ENCODE results near the gene GOLGA6A. TPM values are rescaled to one million over a fixed set of nuclear protein-coding genes. Genes with fewer than 3 reads are reported as not detected.
"Not testable (repeated sequence)": the region's sequence is repeated elsewhere in the genome, so short reads cannot be mapped to it uniquely, and the experiment has no call there.

GOLGA6A gene
- not detected for total RNA-seq

GRCh38 chr15:74082450-74082849 lies at the start of gene GOLGA6A:
TSS of gene GOLGA6A (minus strand) at chr15:74082550. CDS start at chr15:74082509, 41 bp downstream.
- H3K27ac Mint-ChIP-seq, H3K4me1 Mint-ChIP-seq, H3K27me3 Mint-ChIP-seq, DNase-seq, H3K36me3 Mint-ChIP-seq, H3K9me3 Mint-ChIP-seq, H3K4me3 Mint-ChIP-seq: not testable (repeated sequence)

- no peak for DNase-seq
- H3K27me3 Mint-ChIP-seq: peaks cover 97% of the 10 kb centered on the region
These were observed 49.5 kb upstream of the GOLGA6A start for GRCh38 chr15:74131628-74132413.

GRCh38 chr15:74130849-74131627 lies 48.7 kb upstream of the GOLGA6A start:
- no peaks in the 10 kb centered on the region for H3K36me3 Mint-ChIP-seq
- H3K4me1 Mint-ChIP-seq: peaks cover 30% of the 10 kb centered on the region
- H3K27ac Mint-ChIP-seq: no peak overlapping the region
- no peaks in the 10 kb centered on the region for H3K9me3 Mint-ChIP-seq
- H3K4me3 Mint-ChIP-seq: no peak overlapping the region
- DNase-seq: no peak
- H3K27me3 Mint-ChIP-seq: peaks cover 96% of the 10 kb centered on the region

More at GRCh38 chr15:74131628-74132413, 49.5 kb upstream of the GOLGA6A start:
- no peaks in the 10 kb centered on the region for H3K36me3 Mint-ChIP-seq
- no peaks in the 10 kb centered on the region for H3K9me3 Mint-ChIP-seq
- H3K4me3 Mint-ChIP-seq: no peak overlapping the region
- H3K4me1 Mint-ChIP-seq: peaks cover 34% of the 10 kb centered on the region
- H3K27ac Mint-ChIP-seq: no peak overlapping the region

- Mint-ChIP-seq H3K27ac (no peak within 1 kb of the TSS), H3K36me3 (no peaks in the 10 kb centered on the region), H3K9me3 (no peaks in the 10 kb centered on the region), H3K4me3 (no peak within 1 kb of the TSS), H3K27me3 (peaks cover 95% of the 10 kb centered on the region), H3K4me1 (peaks cover 27% of the 10 kb centered on the region)
- no peak for DNase-seq
These were observed 48.0 kb upstream of the GOLGA6A start, which contains the start of gene ISLR2 for GRCh38 chr15:74130155-74130848. TSS of gene ISLR2 (plus strand) at chr15:74130586. CDS start at chr15:74132755, 2,169 bp downstream.

GRCh38 chr15:74129586-74130154 lies 47.3 kb upstream of the GOLGA6A start:
- no peaks in the 10 kb centered on the region for H3K36me3 Mint-ChIP-seq
- no peak overlapping the region for H3K27ac Mint-ChIP-seq
- no peak for DNase-seq
- H3K27me3 Mint-ChIP-seq: peaks cover 95% of the 10 kb centered on the region
- H3K9me3 Mint-ChIP-seq: no peaks in the 10 kb centered on the region
- H3K4me1 Mint-ChIP-seq: peaks cover 23% of the 10 kb centered on the region
- no peak overlapping the region for H3K4me3 Mint-ChIP-seq

DNA sequence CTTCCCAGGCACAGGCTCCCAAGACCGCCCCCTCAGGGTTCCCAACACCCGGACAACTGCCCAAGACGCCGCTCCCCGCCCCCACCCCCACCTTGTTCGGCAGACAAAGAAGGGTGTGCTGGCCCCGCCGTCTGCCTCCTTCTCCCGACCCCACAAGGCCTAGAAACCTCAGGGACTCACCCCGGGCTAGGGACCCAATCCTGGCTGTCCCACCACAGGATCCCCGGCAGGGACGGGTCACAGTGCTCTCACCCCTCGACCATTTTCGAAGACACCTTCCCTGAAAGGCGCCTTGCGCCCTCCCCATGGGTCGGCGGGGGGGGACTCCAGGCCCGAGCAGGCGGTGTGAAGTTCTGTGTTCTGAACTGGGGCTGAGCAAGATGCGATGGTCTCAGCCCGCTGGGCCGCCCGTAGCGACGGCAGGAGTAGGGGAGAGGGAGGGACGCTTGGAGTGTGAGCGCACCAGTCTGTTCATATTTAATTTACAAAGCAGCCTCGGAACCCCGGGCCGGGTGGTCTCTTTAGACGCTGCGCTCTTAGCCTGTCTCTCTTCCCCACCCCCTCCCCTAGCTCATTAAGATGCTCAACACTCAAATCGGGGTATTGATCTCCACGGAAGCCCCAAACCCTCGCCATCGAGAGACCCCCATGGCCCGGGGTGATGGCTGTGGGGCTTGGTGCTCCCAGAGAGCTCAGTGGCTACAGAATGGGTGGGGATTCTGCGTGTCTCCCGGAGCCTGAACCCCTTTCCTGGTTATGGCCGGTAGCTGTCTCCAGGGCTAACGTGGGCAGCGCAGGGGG lies 46.6 kb upstream of the GOLGA6A start:
- Mint-ChIP-seq H3K27me3 (peaks cover 96% of the 10 kb centered on the region), H3K4me3 (no peak overlapping the region), H3K9me3 (no peaks in the 10 kb centered on the region), H3K36me3 (no peaks in the 10 kb centered on the region), H3K4me1 (peaks cover 19% of the 10 kb centered on the region), H3K27ac (no peak overlapping the region)
- no peak for DNase-seq

GRCh38 chr15:74127954-74128784 lies 45.8 kb upstream of the GOLGA6A start:
- no peak for DNase-seq
- Mint-ChIP-seq H3K36me3 (no peaks in the 10 kb centered on the region), H3K9me3 (no peaks in the 10 kb centered on the region), H3K4me1 (peaks cover 19% of the 10 kb centered on the region), H3K4me3 (peak overlapping the region; percentile 64), H3K27ac (no peak overlapping the region), H3K27me3 (peaks cover 95% of the 10 kb centered on the region)

- Mint-ChIP-seq H3K9me3 (no peaks in the 10 kb centered on the region), H3K36me3 (no peaks in the 10 kb centered on the region), H3K27me3 (peaks cover 90% of the 10 kb centered on the region), H3K4me3 (no peak overlapping the region), H3K27ac (no peak overlapping the region), H3K4me1 (peaks cover 24% of the 10 kb centered on the region)
- DNase-seq: peak; percentile 90
These were observed 45.1 kb upstream of the GOLGA6A start for GRCh38 chr15:74127255-74127953.

DNA sequence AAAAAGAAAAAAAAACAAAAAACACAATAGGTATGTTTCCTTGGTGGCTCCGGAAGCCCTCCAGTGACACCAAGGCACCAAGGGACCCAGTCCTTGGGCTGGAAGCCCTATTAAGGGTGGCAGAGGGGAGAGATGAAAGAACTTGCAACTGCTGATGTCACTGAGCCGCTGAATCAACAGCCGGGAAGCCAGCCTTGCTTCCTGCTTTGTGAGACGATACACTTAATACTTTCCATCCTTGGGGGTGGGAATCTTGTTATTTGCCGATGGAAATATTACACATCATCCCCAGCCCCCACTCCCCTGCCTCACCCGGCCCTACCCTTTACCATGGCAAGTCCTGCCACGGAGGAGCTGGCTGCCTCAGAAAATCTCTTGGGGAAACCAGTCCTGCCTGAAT lies 42.4 kb upstream of the GOLGA6A start:
- no peaks in the 10 kb centered on the region for H3K36me3 Mint-ChIP-seq
- no peak overlapping the region for H3K27ac Mint-ChIP-seq
- H3K4me3 Mint-ChIP-seq: no peak overlapping the region
- H3K9me3 Mint-ChIP-seq: no peaks in the 10 kb centered on the region
- DNase-seq: no peak
- H3K4me1 Mint-ChIP-seq: peaks cover 20% of the 10 kb centered on the region
- peaks cover 82% of the 10 kb centered on the region for H3K27me3 Mint-ChIP-seq

DNA sequence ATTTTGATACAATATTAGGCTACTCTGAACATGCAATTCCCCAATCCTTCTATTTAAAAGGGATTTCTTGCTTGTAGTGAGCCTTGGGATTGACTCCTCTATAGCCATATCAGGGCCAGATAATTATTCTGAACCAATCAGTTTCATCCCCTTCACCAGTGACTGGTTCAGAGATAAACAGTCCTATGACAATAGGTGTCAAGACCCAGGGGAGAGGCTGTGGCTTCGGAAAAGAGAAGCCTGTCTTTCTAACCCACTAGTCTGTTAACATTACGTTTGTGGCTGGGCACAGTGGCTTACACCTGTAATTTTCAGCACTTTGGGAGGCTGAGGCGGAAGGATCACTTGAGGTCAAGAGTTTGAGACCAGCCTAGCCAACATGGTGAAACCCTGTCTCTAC lies 41.8 kb upstream of the GOLGA6A start:
- H3K4me3 Mint-ChIP-seq: no peak overlapping the region
- H3K9me3 Mint-ChIP-seq: no peaks in the 10 kb centered on the region
- H3K27ac Mint-ChIP-seq: no peak overlapping the region
- no peaks in the 10 kb centered on the region for H3K36me3 Mint-ChIP-seq
- DNase-seq: no peak
- H3K4me1 Mint-ChIP-seq: peaks cover 14% of the 10 kb centered on the region
- H3K27me3 Mint-ChIP-seq: peaks cover 80% of the 10 kb centered on the region

GRCh38 chr15:74123658-74124057 lies 41.3 kb upstream of the GOLGA6A start:
- Mint-ChIP-seq H3K36me3 (no peaks in the 10 kb centered on the region), H3K4me1 (peaks cover 11% of the 10 kb centered on the region), H3K9me3 (no peaks in the 10 kb centered on the region), H3K27me3 (peaks cover 76% of the 10 kb centered on the region), H3K27ac (no peak overlapping the region), H3K4me3 (no peak overlapping the region)
- DNase-seq: no peak

- Mint-ChIP-seq H3K4me1 (peaks cover 9% of the 10 kb centered on the region), H3K27me3 (peaks cover 75% of the 10 kb centered on the region), H3K27ac (no peak overlapping the region), H3K36me3 (no peaks in the 10 kb centered on the region), H3K9me3 (peaks cover 3% of the 10 kb centered on the region), H3K4me3 (no peak overlapping the region)
- DNase-seq: no peak
These were observed 40.7 kb upstream of the GOLGA6A start for GRCh38 chr15:74123131-74123429.

DNA sequence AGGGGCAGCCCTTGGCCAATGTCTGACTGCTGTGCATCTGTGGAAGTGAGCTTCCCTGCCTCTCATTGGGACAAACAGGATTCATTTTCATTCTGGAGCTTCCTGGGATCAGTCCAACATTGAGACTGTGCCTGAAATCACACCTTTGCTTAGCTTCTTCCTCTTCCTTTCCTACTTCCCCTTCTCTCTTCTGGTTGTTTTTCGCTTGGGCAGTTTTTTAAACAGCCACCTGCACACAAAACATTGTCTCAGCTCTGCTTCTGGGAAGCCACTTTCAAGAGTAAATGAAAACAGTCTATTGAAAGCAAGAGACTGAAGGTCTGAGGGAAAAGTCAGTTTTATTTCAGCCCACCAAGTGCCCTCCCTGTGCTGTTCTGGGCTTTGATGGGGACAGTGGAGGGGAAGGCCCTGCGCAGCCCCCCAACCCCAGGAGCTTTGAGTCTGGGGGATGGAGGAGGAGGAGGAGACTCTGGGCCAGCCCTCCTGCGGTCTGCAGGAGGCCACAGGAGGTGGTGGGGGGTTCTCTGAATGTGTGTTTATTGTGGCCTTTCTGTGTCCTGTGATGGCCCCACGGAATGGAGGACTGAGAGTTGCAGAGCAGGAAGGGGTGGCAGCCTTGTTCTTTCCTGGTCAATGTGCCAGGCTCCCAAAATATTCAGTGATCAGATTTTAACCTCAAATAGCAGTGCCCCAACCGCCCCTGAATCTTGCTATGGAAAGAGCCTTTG lies 40.2 kb upstream of the GOLGA6A start:
- H3K9me3 Mint-ChIP-seq: peaks cover 8% of the 10 kb centered on the region
- H3K36me3 Mint-ChIP-seq: no peaks in the 10 kb centered on the region
- no peak overlapping the region for H3K4me3 Mint-ChIP-seq
- no peak overlapping the region for H3K27ac Mint-ChIP-seq
- H3K27me3 Mint-ChIP-seq: peaks cover 74% of the 10 kb centered on the region
- DNase-seq: no peak
- peaks cover 5% of the 10 kb centered on the region for H3K4me1 Mint-ChIP-seq
